IPS-18c (cell line): ENCODE results near the gene ASIC1.

Experiments used
- H3K4me3 ChIP-seq: 2 replicates; pipeline ENCODE4 v1.7.0; 2013; ENCODE audit warnings: low read depth, mild to moderate bottlenecking, low read length, moderate library complexity; ENCODE audit not compliant: insufficient read depth
- H3K9me3 ChIP-seq: one replicate; pipeline ENCODE4 v1.6.1; 2013; ENCODE audit warnings: mild to moderate bottlenecking, low read length, moderate library complexity; ENCODE audit not compliant: control insufficient read depth, insufficient read depth

ASIC1 gene

GRCh38 chr12:50088577-50089335 lies 31.4 kb downstream of the ASIC1 start:
- H3K4me3 ChIP-seq = no peak overlapping the region
- no peaks in the 10 kb centered on the region for H3K9me3 ChIP-seq

- Histone ChIP-seq H3K9me3 (no peaks in the 10 kb centered on the region), H3K4me3 (no peak overlapping the region)
These were observed 32.3 kb downstream of the ASIC1 start for GRCh38 chr12:50089730-50090129.

- Histone ChIP-seq H3K9me3 (no peaks in the 10 kb centered on the region), H3K4me3 (no peak overlapping the region)
These were observed 33.0 kb downstream of the ASIC1 start for GRCh38 chr12:50090391-50090790.

- no peaks in the 10 kb centered on the region for H3K9me3 ChIP-seq
- H3K4me3 ChIP-seq = no peak overlapping the region
These were observed 40.6 kb downstream of the ASIC1 start for GRCh38 chr12:50097952-50098351.

- no peak overlapping the region for H3K4me3 ChIP-seq
These were observed 42.1 kb downstream of the ASIC1 start for GRCh38 chr12:50099302-50100008.

GRCh38 chr12:50100561-50100960 lies 43.2 kb downstream of the ASIC1 start:
- Histone ChIP-seq H3K4me3 (no peak overlapping the region), H3K9me3 (no peaks in the 10 kb centered on the region)

More at GRCh38 chr12:50099302-50100008, 42.1 kb downstream of the ASIC1 start:
- no peaks in the 10 kb centered on the region for H3K9me3 ChIP-seq

GRCh38 chr12:50101663-50102062 lies 44.3 kb downstream of the ASIC1 start:
- Histone ChIP-seq H3K4me3 (no peak overlapping the region), H3K9me3 (no peaks in the 10 kb centered on the region)

GRCh38 chr12:50102131-50102531 lies 44.7 kb downstream of the ASIC1 start:
- no peaks in the 10 kb centered on the region for H3K9me3 ChIP-seq
- H3K4me3 ChIP-seq = no peak overlapping the region

GRCh38 chr12:50102646-50103309 lies 45.4 kb downstream of the ASIC1 start:
- Histone ChIP-seq H3K9me3 (no peaks in the 10 kb centered on the region), H3K4me3 (no peak overlapping the region; the same call in 1 of the 2 replicates)

GRCh38 chr12:50103351-50103750 lies 46.0 kb downstream of the ASIC1 start:
- no peak overlapping the region for H3K4me3 ChIP-seq
- H3K9me3 ChIP-seq = no peaks in the 10 kb centered on the region

- H3K9me3 ChIP-seq = no peaks in the 10 kb centered on the region
- H3K4me3 ChIP-seq = no peak within 1 kb of the TSS
These were observed 46.4 kb downstream of the ASIC1 start, which contains the start of gene GPD1 for GRCh38 chr12:50103767-50104321. Gene GPD1 (plus strand): TSS chr12:50104008. CDS start chr12:50104051, 43 bp downstream.

- Histone ChIP-seq H3K4me3 (no peak overlapping the region), H3K9me3 (no peaks in the 10 kb centered on the region)
These were observed 47.3 kb downstream of the ASIC1 start for GRCh38 chr12:50104417-50105366.

GRCh38 chr12:50105913-50106450 lies 48.6 kb downstream of the ASIC1 start:
- H3K9me3 ChIP-seq = no peaks in the 10 kb centered on the region
- no peak overlapping the region for H3K4me3 ChIP-seq

GRCh38 chr12:50106907-50107306 lies 49.5 kb downstream of the ASIC1 start:
- no peaks in the 10 kb centered on the region for H3K9me3 ChIP-seq
- no peak overlapping the region for H3K4me3 ChIP-seq

- H3K4me3 ChIP-seq = no peak overlapping the region
- no peaks in the 10 kb centered on the region for H3K9me3 ChIP-seq
These were observed 50.2 kb downstream of the ASIC1 start for GRCh38 chr12:50107416-50108268.

GRCh38 chr12:50109319-50109718 lies 51.9 kb downstream of the ASIC1 start:
- Histone ChIP-seq H3K9me3 (no peaks in the 10 kb centered on the region), H3K4me3 (no peak overlapping the region)
